ENCODE measurements around the gene BTF3L4.
A peak's percentile ranks its signal among the peaks of the same experiment; 100 is the strongest.

The BTF3L4 gene

GRCh38 chr1:52127181-52128180, 71.4 kb downstream of the BTF3L4 start:
- peak; percentile 25 for DNase-seq

GRCh38 chr1:52139817-52140540, 83.9 kb downstream of the BTF3L4 start:
- no peak for DNase-seq

Data from SHP77 treated with DMSO at 0.1 percent for 48 hours (cell line).